NCI-H2029 treated with DMSO at 0.1 percent for 48 hours (cell line): ENCODE data around the gene ITGB6.
"Not testable (repeated sequence)": the region's sequence is repeated elsewhere in the genome, so short reads cannot be mapped to it uniquely, and the experiment has no call there.

ENCODE experiments used
- DNase-seq: peaks from one replicate; lab custom pipeline; 2025; lab: John Stamatoyannopoulos, UW

ITGB6 gene

DNA sequence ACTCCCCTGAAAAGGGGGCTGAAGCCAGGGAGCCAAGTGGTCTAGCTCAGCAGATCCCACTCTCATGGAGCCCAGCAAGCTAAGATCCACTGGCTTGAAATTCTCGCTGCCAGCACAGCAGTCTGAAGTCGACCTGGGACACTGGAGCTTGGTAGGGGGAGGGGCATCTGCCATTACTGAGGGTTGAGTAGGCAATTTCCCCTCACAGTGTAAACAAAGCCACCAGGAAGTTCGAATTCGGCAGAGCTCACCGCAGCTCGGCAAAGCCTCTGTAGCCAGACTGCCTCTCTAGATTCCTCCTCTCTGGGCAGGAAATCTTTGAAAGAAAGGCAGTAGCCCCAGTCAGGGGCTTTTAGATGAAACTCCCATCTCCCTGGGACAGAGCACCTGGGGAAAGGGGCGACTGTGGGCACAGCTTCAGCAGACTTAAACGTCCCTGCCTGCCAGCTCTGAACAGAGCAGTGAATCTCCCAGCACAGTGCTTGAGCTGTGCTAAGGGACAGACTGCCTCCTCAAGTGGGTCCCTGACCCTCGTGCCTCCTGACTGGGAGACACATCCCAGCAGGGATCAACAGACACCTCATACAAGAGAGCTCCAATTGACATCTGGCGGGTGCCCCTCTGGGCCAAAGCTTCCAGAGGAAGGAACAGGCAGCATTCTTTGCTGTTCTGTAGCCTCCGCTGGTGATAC lies 18.8 kb downstream of the ITGB6 start:
- DNase-seq = peak; percentile 55

DNA sequence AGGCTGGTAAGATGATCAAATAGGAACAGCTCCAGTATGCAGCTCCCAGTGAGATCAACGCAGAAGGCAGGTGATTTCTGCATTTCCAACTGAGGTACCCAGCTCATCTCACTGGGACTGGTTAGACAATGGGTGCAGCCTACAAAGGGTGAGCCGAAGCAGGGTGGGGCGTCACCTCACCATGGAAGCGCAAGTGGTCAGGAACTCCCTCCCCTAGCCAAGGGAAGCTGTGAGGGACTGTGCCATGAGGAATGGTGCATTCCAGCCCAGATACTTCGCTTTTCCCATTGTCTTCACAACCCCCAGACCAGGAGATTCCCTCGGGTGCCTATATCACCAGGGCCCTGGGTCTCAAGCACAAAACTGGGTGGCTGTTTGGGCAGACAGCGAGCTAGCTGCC lies 19.4 kb downstream of the ITGB6 start:
- not testable (repeated sequence) for DNase-seq

DNA sequence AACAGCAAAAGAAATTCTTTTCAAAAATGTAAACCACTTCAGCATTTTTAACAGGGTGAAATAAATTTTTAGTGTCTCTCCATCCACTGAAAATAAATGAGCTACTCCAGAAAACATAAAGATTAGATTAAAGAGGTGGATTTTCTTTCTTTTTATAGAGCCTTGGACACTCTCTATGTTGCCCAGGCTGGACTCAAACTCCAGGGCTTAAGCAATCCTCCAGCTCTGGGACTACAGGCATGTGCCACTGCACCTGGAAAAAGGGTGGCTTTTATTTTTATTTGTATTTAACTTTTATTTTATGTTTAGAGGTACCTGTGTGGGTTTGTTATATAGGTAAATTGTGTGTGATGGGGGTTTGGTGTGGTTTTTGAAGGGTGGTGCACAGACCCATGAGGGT lies 19.9 kb downstream of the ITGB6 start:
- DNase-seq = no peak

DNA sequence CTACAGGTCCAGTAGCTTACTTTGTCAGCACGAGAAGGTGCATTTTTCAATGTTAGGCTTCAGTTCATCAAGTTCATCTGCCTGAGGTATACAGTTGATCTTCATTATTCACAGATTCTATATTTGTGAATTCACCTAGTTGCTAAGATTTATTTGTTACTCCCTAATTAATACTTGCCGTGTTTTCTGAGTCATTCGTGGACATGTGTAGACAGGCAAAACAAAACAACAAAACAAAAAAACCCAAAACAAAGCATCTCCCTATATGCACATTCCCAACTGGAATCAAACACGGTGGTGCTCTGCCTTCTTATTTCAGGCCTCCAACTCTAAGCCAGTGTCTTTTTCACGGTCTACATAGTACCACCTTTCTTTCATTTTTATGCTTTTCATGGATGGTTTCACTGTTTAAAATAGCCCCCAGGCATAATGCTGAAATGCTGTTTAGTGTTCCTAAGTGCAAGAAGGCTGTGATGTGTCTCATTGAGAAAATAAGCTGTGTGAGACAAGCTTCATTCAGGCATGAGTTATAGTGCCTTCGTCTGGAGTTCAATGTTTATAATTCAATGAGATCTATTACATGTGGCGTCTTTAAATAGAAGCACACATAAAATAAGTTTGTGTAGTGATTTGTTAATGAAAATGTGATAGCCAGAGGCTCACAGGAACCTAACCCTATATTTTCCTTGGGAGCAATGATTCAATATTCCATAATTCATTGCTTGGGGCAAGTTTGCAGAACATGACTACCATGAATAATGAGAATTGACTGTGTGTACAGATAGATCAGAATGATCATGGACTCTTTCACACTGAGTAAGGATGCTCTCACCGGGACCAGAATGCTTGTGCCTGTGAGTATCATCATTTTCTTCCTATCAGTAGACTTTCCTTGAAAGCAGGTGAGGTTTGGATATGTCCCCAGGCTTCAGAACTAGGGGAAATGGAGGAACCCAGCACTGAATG lies 24.6 kb downstream of the ITGB6 start:
- DNase-seq = no peak

DNA sequence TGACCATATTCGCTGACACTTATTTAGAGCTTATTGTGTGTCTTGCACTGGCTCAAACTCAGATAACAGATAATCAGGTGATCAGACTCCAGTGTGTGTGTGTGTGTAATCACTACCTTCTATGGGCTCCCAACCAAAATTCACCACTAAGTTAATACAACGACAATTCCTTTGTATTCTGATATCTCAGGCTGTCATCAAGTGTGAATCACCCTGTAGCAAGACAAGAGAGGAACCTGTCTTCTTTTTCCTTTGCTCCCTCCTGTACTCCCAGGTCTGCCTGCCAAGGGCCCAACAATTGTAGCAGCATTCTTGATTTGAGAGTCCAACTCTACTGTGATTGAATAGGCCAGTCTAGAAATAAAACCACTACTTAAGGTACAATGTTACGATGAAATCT lies 25.8 kb downstream of the ITGB6 start:
- DNase-seq = no peak

DNA sequence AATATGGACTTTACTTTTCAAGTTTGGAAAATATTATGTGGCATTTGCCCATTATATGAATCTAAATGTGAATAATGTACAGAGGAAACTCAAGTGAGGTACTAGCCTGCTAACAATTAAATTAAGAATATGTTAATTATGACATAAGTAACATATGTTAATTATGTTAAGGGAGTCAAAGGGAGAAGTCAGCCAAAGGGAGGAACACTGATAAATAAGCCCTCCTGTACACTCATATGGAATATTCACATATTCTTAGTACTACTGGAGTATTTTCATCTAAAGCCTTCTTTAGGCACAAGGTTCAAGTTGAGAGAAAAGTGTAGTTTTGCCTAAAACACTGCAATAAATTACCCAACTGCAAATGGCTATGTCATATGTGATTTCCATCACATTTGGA lies 30.1 kb downstream of the ITGB6 start:
- DNase-seq = no peak

DNA sequence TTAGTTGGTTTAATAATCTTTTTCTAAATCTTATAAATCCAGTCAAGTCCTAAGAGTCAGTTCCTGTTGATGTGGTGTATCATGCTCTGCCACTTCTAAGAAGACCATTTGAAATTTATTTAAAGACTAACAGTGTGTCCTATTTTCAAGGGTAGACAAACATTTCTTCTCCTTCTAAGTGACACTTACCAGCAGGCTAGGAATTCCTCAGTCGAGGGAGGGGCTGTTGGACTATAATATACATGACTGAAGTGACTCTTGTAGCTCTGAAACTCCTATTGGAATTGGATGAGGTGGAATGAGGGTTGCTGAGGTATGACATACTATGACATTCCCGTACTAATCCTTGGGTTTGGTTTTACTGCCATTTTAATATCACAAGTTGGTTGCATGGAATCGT lies 30.6 kb downstream of the ITGB6 start:
- peak; percentile 2 for DNase-seq

DNA sequence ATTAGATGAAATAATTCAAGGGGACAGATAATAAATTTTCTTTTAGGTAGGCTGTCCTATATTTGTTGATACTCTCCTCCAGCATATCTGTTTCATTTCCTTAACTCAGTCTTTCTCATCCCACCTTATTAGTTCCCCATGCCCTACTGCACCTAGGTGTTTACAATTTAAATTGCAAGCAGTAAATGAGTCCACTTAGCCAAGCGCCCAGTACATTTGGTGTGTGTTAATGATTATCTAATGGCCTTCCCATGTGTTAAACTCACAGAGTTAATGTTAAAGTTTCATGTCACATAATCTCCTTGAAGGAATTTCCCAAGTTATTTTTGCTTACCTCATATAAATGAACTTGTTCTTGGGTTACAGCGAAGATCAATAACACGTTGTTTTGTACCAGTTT lies 31.2 kb downstream of the ITGB6 start:
- no peak for DNase-seq

DNA sequence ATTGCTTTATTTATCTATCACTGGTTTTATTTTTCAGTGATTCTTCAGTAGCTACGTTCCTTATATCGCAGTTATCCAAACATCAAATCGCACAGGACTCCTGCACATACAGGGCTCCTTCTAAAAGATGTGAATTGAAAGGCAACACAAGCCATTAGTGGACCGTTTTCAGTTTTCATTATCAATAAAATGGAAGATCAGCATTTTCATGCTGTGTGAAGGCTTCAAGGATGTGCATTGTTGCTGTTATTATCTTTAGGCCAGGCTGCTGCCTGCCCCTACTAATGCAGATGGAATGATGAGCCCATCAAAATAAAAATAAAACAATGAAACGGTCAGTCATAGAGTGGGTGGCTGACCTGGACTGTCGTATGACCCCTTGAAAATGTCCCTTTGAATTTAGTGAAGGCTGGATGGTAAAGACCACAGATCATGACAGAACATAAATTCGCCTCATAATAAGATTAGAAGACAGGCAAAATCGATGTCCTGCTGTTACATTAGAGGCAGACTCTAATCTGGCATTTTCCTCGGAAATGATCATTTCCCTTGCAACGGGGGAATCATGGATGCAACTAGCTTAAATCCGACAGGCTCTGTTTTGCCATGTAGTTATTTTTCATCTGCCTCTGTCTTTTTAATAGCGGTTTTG lies 32.9 kb downstream of the ITGB6 start:
- no peak for DNase-seq

DNA sequence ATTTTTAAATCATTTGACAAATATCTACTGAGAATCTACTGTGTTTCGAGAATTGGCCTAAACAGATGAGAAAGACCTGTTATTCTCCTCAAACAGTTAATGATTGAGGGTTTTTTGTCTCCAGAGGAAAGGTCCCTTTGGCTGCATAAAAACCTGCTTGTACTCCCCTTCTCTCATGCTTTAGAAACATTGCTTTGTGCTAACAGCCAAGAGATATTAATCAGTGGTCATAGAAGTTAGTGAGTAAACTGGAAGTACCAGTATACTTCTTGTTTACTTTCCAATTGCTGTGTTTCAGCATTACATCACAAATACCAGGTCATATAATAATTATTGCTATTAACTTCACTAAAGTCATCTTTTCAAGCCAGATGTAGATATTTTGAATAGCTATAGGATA lies 34.1 kb downstream of the ITGB6 start:
- DNase-seq = no peak

DNA sequence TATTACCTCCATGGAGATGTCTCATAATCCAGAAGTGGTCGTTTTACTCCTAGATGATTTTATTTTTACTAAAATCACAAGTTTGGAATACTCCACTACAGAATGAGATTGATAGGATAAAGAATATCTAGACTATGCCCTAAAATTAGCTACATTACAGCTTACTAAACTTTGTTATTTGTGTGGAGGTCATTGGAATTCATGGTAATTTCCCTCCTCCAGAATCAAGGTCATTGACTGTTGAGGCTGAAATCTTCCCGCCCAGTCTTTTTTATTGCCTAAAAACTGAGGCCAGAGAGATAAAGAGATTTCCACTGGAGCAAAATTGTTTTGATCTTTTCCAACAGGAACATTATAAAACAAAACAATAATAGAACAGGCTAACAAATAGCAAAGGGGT lies 35.0 kb downstream of the ITGB6 start:
- DNase-seq = no peak

DNA sequence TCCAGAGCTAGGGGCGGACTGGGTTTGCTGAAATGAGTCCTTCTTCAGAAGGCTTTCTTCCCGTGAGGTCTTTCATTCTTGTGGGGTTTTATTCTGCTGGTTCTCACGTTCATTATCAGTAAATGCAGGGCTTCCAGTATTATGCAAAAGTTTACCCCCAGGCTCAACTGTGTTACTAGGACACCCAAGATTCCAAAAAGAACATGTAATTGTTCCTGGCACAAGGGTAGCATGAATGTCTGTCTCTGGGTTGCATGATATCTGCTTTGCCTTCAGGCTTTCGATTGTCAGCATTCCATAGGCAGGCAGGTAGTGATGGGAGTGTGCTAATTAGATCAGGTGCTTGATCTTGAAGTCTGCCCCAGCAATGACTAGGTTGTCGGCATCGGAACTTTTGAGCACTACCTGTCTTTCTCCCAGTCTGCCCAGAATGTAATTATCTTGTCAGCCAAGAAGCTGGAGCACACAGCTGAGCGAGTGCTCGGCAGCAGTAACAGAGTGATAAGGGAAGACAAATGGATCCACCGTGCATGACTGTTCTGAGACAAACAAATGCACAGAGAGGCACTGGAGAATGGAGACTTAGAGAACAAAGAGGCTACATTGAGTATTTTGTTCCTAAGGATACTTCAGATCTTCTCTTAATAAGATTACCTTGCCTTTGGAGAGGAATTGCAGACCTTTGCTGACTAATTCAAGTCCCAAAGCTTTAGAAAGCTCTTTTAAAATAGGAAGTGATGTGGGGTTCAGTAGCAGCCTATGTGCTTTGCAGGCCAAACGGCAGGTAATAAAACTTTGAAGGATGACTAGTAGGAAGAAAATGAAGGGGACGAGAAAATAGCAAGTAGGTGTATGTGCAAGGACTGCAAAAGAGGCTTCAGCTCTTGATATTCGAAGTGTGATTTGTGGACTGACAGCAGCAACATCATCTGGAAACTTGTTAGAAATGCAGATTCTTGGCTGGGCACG lies 41.9 kb downstream of the ITGB6 start:
- DNase-seq = no peak

DNA sequence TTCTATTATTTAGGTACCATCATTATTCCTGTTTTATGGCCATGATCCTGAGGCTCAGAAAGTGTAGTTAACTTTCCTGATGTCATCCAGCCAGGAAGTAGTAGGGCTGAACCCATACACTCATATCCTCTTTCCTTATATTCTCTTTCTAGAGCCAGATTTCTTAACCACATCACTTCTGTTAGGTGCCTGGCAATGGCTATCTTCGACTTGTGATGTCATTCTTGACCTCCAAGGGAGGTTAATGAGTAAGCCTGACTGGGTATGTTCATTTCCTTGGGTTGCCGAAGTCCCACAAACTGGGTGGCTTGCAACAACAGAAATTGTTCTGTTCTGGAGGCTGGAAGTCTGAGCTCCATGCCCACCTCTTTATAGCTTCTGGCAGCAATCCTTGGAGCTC lies 43.4 kb downstream of the ITGB6 start:
- DNase-seq = no peak

DNA sequence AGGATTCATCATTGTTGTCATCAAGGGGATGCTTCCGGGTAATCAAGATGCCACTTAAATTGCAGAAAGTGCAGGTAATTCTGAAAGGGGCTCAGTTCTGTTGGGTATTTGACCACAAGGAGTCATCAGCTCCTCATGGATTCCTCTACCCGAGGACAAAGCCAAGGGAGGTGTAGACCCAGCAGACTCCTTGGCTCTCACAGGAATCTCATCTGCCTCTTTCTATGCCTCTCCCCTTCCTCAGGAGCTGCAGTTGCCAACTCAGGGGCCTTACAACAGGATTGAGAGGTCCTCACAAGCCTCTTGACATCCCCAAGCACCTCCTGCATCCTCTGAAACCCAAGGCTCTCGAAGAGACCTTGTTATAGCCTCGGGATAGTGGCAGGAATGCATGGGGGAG lies 44.0 kb downstream of the ITGB6 start:
- DNase-seq = no peak

DNA sequence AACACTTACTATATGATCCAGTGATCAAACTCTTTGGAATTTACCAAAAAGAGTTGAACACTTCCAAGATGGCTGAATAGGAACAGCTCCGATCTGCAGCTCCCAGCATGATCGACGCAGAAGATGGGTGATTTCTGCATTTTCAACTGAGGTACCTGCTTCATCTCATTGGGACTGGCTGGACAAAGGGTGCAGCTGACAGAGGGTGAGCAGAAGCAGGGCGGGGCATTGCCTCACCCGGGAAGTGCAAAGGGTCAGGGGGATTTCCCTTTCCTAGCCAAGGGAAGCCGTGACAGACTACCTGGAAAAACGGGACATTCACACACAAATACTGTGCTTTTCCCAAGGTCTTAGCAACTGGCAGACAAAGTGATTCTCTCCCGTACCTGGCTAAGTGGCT lies 51.7 kb downstream of the ITGB6 start:
- not testable (repeated sequence) for DNase-seq

DNA sequence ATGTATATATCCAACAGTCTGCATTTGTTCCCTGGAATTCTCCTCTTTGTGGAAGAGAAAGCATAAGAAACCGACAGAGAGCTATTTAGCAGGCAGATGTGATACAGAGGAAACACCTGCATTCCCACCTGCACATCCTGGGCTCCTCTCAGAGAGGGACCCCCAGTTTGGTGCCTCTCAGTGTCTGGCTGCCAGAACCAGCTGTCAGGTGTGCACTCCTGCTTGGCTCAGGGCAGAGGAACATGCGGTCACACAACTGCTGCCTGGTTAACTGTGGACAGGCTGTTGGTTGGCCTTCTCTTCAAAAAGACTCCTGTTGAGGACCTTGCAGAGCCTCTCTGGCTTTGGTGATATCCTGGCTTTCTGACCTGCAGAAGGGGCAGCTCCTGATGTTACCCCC lies 54.6 kb downstream of the ITGB6 start:
- no peak for DNase-seq

DNA sequence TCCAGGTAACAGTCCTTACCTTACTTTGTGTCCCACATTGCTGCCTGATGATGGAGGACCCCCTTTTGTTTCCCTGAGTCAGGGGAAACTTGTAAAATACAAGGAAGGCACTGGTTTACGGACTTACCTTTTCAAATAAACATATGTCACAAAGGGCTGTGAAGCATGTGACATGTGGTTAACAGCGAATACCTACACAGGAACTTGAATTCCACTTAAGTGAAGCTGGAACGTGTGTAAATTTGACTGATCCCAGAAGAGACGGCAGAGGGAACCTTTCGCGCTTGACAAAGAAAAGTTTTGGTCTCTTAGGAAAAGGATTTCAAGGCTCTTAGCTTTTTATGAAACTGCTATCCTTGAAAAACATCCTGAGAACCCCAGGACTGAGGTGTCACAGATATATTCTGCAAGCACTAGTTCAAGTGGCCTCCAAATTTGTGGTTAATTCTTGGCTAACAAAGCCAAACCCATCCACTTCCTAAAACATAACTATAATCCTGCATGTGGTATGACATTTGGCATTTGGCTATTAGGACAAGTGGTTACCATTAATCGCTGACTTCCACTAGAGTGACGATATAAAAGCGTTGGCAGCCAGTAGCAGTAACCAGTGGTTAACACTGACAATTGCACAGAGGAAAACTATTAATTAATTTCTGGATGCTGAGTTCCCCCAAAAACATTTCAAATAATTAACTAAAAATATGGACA lies 55.6 kb downstream of the ITGB6 start:
- DNase-seq = no peak

DNA sequence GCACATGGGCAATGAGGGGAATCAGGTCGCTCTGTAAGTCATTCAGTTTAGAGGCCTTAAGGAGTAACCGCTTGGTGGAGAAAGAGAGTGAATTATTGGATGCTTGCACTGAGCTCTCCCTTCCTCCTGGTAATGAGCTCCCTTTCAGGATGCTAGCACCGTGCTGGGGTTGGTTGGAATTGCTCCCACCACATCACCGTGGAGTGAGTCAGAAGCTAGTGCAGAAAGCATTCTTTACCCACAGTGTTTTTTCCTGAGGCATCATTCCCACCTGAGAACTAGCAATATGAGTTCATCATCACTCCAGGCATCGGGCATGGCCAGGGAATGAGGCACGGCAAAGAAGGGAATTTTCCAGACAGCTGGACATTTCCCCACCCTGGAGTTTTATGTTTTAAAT lies 57.6 kb downstream of the ITGB6 start:
- DNase-seq = no peak

DNA sequence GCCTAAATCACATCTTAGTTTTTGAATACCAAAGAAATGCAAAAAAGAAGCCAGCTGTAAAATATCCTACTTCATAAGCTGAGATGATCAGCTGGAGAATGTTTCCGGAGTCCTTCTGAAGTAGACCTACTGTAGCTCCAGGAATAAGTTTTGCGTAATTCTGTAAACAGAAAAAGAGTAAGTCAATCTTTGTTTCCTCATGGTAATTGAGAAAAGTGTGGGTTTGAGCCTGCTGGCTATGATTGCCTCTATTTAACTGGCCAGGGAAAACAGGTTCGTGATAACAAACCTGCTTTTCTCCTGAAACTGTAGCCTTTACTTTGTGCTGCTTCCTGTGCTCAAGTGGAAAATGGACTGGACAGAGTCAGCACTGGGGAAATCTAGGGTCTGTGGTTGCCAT lies 58.2 kb downstream of the ITGB6 start:
- no peak for DNase-seq

DNA sequence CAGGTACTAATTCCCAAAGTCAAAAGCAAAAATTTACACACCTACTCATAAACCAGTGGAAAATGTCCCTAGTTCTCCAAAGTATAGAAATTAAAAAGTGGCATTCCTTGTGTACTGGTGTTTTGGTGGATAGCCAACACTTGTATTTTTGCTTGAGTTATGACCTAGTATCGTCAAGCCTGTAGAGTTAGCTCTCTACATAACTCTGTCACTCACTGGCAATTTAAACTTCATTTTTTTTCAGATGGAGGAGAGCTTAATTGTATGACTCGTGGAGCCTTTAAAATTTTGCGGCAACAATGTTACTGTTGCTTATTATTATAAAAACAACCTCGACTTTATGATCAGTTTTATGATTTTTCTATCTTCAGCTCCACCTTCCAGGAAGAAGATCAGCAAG lies 58.7 kb downstream of the ITGB6 start:
- no peak for DNase-seq

DNA sequence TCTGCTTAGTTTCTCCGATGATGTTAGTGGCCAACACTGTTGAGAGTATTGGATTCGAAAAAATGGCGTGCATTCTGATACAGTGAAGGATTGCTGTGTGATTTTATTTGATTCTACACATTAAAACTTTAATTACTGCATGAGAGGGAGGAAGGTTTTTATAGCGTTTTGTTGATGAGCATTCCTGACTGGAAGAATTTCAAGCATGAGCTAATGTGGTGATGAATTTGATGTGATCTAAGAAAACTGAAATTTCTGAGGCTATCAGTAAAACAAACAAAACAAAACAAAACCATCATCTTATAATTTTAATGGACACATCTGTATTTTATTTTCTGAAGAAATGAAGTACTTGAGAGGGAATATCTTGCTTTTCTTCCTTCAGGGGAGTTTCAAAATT lies 59.6 kb downstream of the ITGB6 start:
- no peak for DNase-seq
